Parathyroid adenoma (tissue), 2 donors: Measurements from ENCODE around the gene NLK.
"Not testable (repeated sequence)": the region's sequence is repeated elsewhere in the genome, so short reads cannot be mapped to it uniquely, and the experiment has no call there.

Experiments used
- H2AFZ ChIP-seq: fragments of 300-600 bp; sonication (generic); one replicate; pipeline ENCODE4 v1.7.0; 2017; ENCODE audit warnings: antibody characterized with exemption, mild to moderate bottlenecking
- H3K27ac ChIP-seq: fragments of 300-600 bp; sonication (generic); one replicate; pipeline ENCODE4 v1.7.0; 2017
- H3K27me3 ChIP-seq: fragments of 300-600 bp; sonication (generic); one replicate; pipeline ENCODE4 v1.7.0; 2017; ENCODE audit warnings: low read length; ENCODE audit not compliant: control insufficient read depth, insufficient read depth
- H3K36me3 ChIP-seq: fragments of 300-600 bp; sonication (generic); one replicate; pipeline ENCODE4 v1.7.0; 2017; ENCODE audit warnings: low read length; ENCODE audit not compliant: control insufficient read depth, insufficient read depth
- H3K4me1 ChIP-seq: fragments of 300-600 bp; sonication (generic); one replicate; pipeline ENCODE4 v1.7.0; 2017; ENCODE audit warnings: control low read depth
- H3K4me2 ChIP-seq: fragments of 300-600 bp; sonication (generic); one replicate; pipeline ENCODE4 v1.7.0; 2017; ENCODE audit warnings: low read length
- H3K4me3 ChIP-seq: fragments of 300-600 bp; sonication (generic); one replicate; pipeline ENCODE4 v1.7.0; 2017; ENCODE audit warnings: low read depth, low read length
- H3K79me2 ChIP-seq: fragments of 300-600 bp; sonication (generic); one replicate; pipeline ENCODE4 v1.7.0; 2017; ENCODE audit warnings: control low read depth
- H3K9ac ChIP-seq: fragments of 300-600 bp; sonication (generic); one replicate; pipeline ENCODE4 v1.7.0; 2017; ENCODE audit warnings: mild to moderate bottlenecking
- H3K9me3 ChIP-seq: fragments of 300-600 bp; sonication (generic); one replicate; pipeline ENCODE4 v1.7.0; 2017; ENCODE audit warnings: low read length; ENCODE audit not compliant: control insufficient read depth
- CTCF ChIP-seq: fragments of 300-600 bp; sonication (generic); IDR thresholded peaks from one replicate; pipeline ENCODE4 v1.7.0; 2017; ENCODE audit warnings: antibody characterized with exemption, mild to moderate bottlenecking
- donor health status: primary hyperparathyroidism.

The NLK gene

GRCh38 chr17:28181568-28181967 lies 139.1 kb downstream of the NLK start:
- H3K36me3 ChIP-seq = no peaks in the 10 kb centered on the region
- H3K9me3 ChIP-seq = no peaks in the 10 kb centered on the region
- H3K9ac ChIP-seq = no peak overlapping the region
- TF ChIP-seq CTCF = no peak
- no peaks in the 10 kb centered on the region for H3K27me3 ChIP-seq
- no peaks in the 10 kb centered on the region for H3K79me2 ChIP-seq
- no peak overlapping the region for H3K27ac ChIP-seq
- H3K4me1 ChIP-seq = no peaks in the 10 kb centered on the region
- H3K4me3 ChIP-seq = no peak overlapping the region
- no peak overlapping the region for H2AFZ ChIP-seq
- no peak overlapping the region for H3K4me2 ChIP-seq

DNA sequence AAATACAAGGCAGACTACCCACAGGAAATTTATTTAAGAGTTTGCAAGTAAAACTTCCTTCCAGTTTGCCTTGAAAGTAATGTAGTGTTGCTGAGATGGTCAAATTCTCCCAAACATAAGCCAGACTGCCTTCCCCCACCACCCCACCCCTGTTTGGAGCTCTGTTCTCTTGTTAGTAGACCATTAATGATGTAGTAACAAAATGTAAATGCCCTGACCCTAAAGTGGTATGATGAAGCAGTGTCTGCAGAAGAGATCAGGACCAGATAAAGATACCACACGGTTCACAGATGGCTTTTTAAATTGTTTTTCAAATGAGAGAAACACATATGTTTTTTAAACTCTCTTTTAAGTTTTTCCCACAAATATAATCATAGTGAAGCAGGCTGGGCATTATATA lies 140.1 kb downstream of the NLK start:
- H3K4me1 ChIP-seq = no peaks in the 10 kb centered on the region
- H3K79me2 ChIP-seq = no peaks in the 10 kb centered on the region
- no peaks in the 10 kb centered on the region for H3K9me3 ChIP-seq
- H3K36me3 ChIP-seq = no peaks in the 10 kb centered on the region
- no peak for TF ChIP-seq CTCF
- no peaks in the 10 kb centered on the region for H3K27me3 ChIP-seq
- H3K4me2 ChIP-seq = no peak overlapping the region
- H2AFZ ChIP-seq = no peak overlapping the region
- no peak overlapping the region for H3K9ac ChIP-seq
- H3K4me3 ChIP-seq = no peak overlapping the region
- no peak overlapping the region for H3K27ac ChIP-seq

GRCh38 chr17:28185658-28186057 lies 143.2 kb downstream of the NLK start:
- Histone ChIP-seq H3K79me2 (no peaks in the 10 kb centered on the region), H3K4me1 (peaks cover 9% of the 10 kb centered on the region), H3K9me3 (no peaks in the 10 kb centered on the region), H3K36me3 (no peaks in the 10 kb centered on the region), H3K9ac (no peak overlapping the region), H3K4me3 (no peak overlapping the region), H3K27ac (no peak overlapping the region), H2AFZ (no peak overlapping the region), H3K4me2 (no peak overlapping the region), H3K27me3 (no peaks in the 10 kb centered on the region)
- TF ChIP-seq CTCF = no peak

GRCh38 chr17:28186472-28186871 lies 144.0 kb downstream of the NLK start:
- not testable (repeated sequence) for H3K27ac ChIP-seq, H3K9ac ChIP-seq, H3K9me3 ChIP-seq, H3K4me1 ChIP-seq, H3K4me2 ChIP-seq, H3K79me2 ChIP-seq, H2AFZ ChIP-seq, H3K27me3 ChIP-seq, H3K4me3 ChIP-seq, H3K36me3 ChIP-seq

GRCh38 chr17:28187931-28188330 lies 145.5 kb downstream of the NLK start:
- Histone ChIP-seq H3K9me3 (no peaks in the 10 kb centered on the region), H3K27ac (no peak overlapping the region), H3K4me1 (peaks cover 9% of the 10 kb centered on the region), H2AFZ (no peak overlapping the region), H3K27me3 (no peaks in the 10 kb centered on the region), H3K36me3 (no peaks in the 10 kb centered on the region), H3K79me2 (no peaks in the 10 kb centered on the region), H3K9ac (no peak overlapping the region), H3K4me3 (no peak overlapping the region), H3K4me2 (no peak overlapping the region)
- TF ChIP-seq CTCF = no peak
